22Rv1 (cell line): ENCODE results near the gene RPTOR.

Experiments
- CTCF ChIP-seq: fragments of 450-650 bp; IDR thresholded peaks from 2 replicates; pipeline ENCODE4 v1.5.1; 2017; ENCODE audit warnings: mild to moderate bottlenecking
- ZFX ChIP-seq: fragments of 450-650 bp; IDR thresholded peaks from 2 replicates; pipeline ENCODE4 v1.6.1; 2017; ENCODE audit warnings: antibody characterized with exemption, borderline replicate concordance

- TF ChIP-seq CTCF (no peak), ZFX (no peak)
These were observed 390.9 kb downstream of the RPTOR start for GRCh38 chr17:80935526-80935925.
